Lower leg skin (tissue), 4 donors: ENCODE measurements around the gene FBXO17. TPM values are rescaled to one million over a fixed set of nuclear protein-coding genes. Genes with fewer than 3 reads are reported as not detected.

Experiments used
- DNase-seq, 2 donors: peaks; one replicate each; pipeline ENCODE4 v3.0.0-alpha.2; 2019; ENCODE audit warnings: low spot score in 2 of 2
- H3K4me3 ChIP-seq: fragments of 200-600 bp; sonication (generic); 2 replicates; pipeline ENCODE4 v1.5.1; 2017; ENCODE audit warnings: mild to moderate bottlenecking, low read depth; ENCODE audit not compliant: poor library complexity, severe bottlenecking
- CTCF ChIP-seq, 3 donors: fragments of 450-650 bp; IDR thresholded peaks; one replicate each; pipeline ENCODE4 v1.5.1; 2016; ENCODE audit warnings: antibody characterized with exemption in 3 of 3, mild to moderate bottlenecking in 3 of 3, moderate library complexity in 2 of 3
- POLR2A ChIP-seq, 2 donors: fragments of 450-650 bp; IDR thresholded peaks; one replicate each; pipeline ENCODE4 v1.6.1; 2016 to 2017; ENCODE audit warnings: antibody characterized with exemption in 2 of 2, mild to moderate bottlenecking in 1 of 2, moderate library complexity in 1 of 2
- WGBS, 2 donors: methylation state at CpG; one replicate each; pipeline ENCODE4 v1.1.5; 2018; 5-methylcytosine and 5-hydroxymethylcytosine counted together
- intact Hi-C: fragments of 100-400 bp; cut with DNase I; formaldehyde crosslinking; loops from one replicate; pipeline ENCODE4 v1.15.0; 2023; ENCODE audit warnings: low total_unique reads
- total RNA-seq, 4 donors: library from RNA; depleted of rRNA; stranded (reverse); fragments of >200 nt; gene quantifications; one replicate each; pipeline ENCODE4 v1.1.0, GENCODE V29; 2016

FBXO17 gene
- total RNA-seq, 4 donors from 2014 or later: 13.2 to 46.5 (median 34.3) TPM

GRCh38 chr19:38904581-38905539 lies 70.7 kb downstream of the FBXO17 start:
- WGBS, 2 donors: 90 to 91% methylated on average over 32 to 34 of the region's 35 CpGs
- no peak overlapping the region for H3K4me3 ChIP-seq
- TF ChIP-seq CTCF (IDR thresholded peaks at IDR 0.05) (no peak), POLR2A (IDR thresholded peaks at IDR 0.05) (no peak)
- intact Hi-C loops: no loop called here
- no peak for DNase-seq

GRCh38 chr19:38901683-38902082 lies 73.9 kb downstream of the FBXO17 start:
- H3K4me3 ChIP-seq: no peak overlapping the region
- no peak for TF ChIP-seq POLR2A (IDR thresholded peaks at IDR 0.05)
- no peak for TF ChIP-seq CTCF (IDR thresholded peaks at IDR 0.05)
- 100% methylated on average over 1 of the region's 1 CpG for WGBS, 2 donors
- no peak for DNase-seq
- intact Hi-C loops: no loop called here

GRCh38 chr19:38900743-38901190 lies 74.8 kb downstream of the FBXO17 start:
- no peak for DNase-seq
- H3K4me3 ChIP-seq: no peak overlapping the region
- TF ChIP-seq POLR2A (IDR thresholded peaks at IDR 0.05) (no peak), CTCF (IDR thresholded peaks at IDR 0.05) (no peak)
- intact Hi-C loops: no loop called here
- 37 to 43% methylated on average over 3 of the region's 3 CpGs for WGBS, 2 donors

GRCh38 chr19:38900202-38900629 lies 75.3 kb downstream of the FBXO17 start:
- H3K4me3 ChIP-seq: peak overlapping the region; percentile 62
- no peak for DNase-seq
- intact Hi-C loops: no loop called here
- TF ChIP-seq POLR2A (IDR thresholded peaks at IDR 0.05) (no peak), CTCF (IDR thresholded peaks at IDR 0.05) (no peak)
- WGBS, 2 donors: 0 to 1% methylated on average over 8 of the region's 8 CpGs

GRCh38 chr19:38899447-38900201 lies 75.9 kb downstream of the FBXO17 start, which contains the start of the genes NFKBIB and SIRT2:
Gene NFKBIB (plus strand): TSS chr19:38899969. CDS start chr19:38900033, 64 bp downstream.
Gene SIRT2 (minus strand): TSS chr19:38899618. CDS start chr19:38899521, 97 bp downstream.
- intact Hi-C loops: loop anchor here (5.0 kb wide), 1 partner anchor 923 kb away; no protein-coding TSS in a partner anchor
- 0% methylated on average over 35 to 47 of the region's 64 CpGs for WGBS, 2 donors
- peak within 1 kb of the TSS; percentile 62 for H3K4me3 ChIP-seq
- peak in 1 of 2 donors; percentile 52 for TF ChIP-seq POLR2A (IDR thresholded peaks at IDR 0.05)
- no peak for TF ChIP-seq CTCF (IDR thresholded peaks at IDR 0.05)
- DNase-seq: peak; percentile 100
